GM18505 (cell line): ENCODE measurements around the gene ARHGEF1.

Source experiments
- ATAC-seq: cut with Tn5 transposase; IDR thresholded peaks from one replicate; pipeline ENCODE4 v1.9.1; 2021; ENCODE audit not compliant: unreplicated experiment
- POLR2A ChIP-seq: IDR thresholded peaks from 4 replicates; pipeline ENCODE4 v1.6.1; 2011; ENCODE audit warnings: borderline replicate concordance; ENCODE audit not compliant: insufficient read depth, insufficient read length; ENCODE audit errors: extremely low read depth

ARHGEF1 gene

DNA sequence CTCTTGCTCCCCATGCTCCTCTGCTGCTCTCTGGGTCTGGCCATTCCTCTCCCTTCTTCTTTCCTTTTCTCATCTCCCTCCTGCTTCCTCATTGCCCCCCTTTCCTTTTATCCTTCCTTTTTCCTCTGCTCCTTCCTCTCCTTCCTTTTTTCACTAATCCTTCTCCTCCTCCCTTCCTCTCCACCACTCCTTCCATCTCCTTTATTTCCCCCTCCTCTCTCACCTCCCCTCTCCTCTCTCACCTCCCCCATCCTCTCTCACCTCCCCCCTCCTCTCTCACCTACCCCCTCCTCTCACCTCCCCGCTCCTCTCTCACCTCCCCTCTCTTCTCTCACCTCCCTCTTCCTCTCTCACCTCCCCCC lies 13.6 kb downstream of the ARHGEF1 start:
- TF ChIP-seq POLR2A: no peak
- ATAC-seq: no peak

DNA sequence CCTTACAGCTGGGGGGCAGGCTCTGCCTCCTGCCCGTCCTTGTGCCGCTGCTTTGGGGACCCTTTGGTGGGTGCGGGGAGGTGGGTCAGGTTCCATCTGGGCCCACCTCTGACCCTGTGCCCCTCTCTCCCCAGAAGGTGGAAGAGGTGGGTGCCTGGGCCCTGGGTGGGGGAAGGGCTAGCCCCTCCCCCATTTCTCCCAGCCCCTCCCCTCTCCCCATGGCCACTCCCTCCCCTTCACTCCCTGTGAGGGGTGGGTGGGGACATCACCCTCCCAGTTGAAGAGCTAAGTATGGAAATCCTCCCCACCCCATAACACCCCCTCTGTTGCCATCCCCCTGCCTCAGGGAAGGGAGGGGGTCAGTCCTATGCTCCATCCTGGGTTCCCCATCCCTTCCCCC lies 14.2 kb downstream of the ARHGEF1 start:
- TF ChIP-seq POLR2A: no peak
- no peak for ATAC-seq

- ATAC-seq: no peak
- no peak for TF ChIP-seq POLR2A
These were observed 14.8 kb downstream of the ARHGEF1 start for GRCh38 chr19:41897820-41898219.

DNA sequence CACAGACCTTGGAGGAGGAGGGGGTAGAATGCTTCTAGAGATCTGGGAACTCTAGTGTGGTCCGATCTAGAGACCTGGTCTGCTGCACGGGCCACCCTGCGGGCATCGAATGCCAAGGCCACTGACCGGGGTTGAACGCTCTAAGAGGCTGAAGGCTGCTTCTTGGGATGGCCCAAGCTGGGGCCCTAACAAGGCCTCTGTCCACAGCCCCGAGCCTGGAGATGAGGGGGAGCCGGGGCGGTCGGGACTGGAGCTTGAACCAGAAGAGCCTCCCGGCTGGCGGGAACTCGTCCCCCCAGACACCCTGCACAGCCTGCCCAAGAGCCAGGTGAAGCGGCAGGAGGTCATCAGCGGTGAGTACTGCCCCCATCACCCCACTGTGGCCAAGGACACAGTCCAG lies 15.3 kb downstream of the ARHGEF1 start:
- TF ChIP-seq POLR2A: no peak
- no peak for ATAC-seq

DNA sequence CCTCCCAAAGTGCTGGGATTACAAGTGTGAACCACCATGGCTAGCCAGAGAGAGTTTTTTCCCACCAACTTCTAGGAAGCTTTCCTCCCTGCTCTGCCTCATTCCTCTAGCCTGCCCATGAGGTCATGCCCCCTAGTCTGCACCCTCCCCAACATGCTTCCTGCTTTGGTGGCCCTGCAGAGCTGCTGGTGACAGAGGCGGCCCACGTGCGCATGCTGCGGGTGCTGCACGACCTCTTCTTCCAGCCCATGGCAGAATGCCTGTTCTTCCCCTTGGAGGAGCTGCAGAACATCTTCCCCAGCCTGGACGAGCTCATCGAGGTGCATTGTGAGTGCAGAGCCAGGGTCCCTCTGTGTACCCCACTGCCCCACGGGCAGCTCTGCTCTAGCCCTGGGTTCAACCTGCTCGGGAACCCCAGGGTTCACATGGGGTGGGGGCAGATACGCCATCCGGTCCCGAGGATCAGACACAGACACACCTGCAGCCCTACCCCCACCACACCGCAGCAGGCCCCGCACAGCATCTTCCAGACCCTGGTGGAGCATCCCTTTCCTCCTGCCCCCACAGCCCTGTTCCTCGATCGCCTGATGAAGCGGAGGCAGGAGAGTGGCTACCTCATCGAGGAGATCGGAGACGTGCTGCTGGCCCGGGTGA lies 18.9 kb downstream of the ARHGEF1 start:
- ATAC-seq: no peak
- no peak for TF ChIP-seq POLR2A

DNA sequence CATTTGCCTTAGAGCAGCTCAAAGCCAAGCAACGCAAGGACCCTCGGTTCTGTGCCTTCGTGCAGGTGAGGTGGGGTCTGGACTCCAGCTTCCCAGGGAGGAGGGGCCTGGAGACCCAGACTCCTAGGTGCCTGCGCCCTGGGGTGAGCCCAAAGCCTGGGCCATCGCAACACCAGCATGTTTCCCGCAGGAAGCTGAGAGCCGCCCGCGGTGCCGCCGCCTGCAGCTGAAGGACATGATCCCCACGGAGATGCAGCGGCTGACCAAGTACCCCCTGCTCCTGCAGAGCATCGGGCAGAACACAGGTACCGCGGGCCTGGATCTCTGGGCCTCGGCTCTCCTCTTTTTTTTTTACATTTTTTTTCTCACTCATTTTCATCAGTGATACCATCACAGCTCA lies 19.6 kb downstream of the ARHGEF1 start:
- no peak for TF ChIP-seq POLR2A
- ATAC-seq: no peak

DNA sequence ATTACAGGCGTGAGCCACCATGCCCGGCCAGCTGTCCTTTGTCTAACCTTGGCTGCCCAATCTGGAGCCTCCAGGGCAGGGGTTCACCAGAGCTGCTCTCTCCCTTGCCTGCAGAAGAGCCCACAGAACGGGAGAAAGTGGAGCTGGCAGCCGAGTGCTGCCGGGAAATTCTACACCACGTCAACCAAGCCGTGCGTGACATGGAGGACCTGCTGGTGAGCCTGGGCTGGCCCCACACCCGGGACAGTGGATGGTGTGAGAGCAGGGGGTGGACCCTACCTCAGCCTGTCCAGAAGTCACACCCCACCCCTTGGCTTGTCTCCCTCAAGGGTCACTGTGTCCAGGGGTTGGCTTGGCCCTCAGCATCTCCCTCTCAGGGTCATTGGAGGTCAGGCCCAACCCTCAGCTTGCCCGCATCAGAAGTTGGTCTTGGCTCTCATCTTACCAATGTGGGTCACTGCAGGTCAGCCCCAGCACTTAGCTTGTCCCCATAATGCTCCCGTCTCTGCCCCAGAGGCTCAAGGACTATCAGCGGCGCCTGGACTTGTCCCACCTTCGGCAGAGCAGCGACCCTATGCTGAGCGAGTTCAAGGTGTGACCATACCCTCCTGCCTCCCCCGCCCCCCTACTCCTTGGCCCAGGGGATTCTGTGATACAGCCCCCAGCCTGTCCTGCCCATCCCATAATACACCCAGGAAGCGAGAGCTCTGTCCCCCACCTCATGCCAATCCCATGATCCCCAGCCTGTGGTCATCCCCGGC lies 20.4 kb downstream of the ARHGEF1 start:
- ATAC-seq: no peak
- no peak for TF ChIP-seq POLR2A

- ATAC-seq: no peak
- TF ChIP-seq POLR2A: no peak
These were observed 21.3 kb downstream of the ARHGEF1 start for GRCh38 chr19:41904118-41904870.

- no peak for TF ChIP-seq POLR2A
- no peak for ATAC-seq
These were observed 22.5 kb downstream of the ARHGEF1 start for GRCh38 chr19:41905273-41906002.

GRCh38 chr19:41906271-41906670 lies 23.3 kb downstream of the ARHGEF1 start:
- ATAC-seq: no peak
- TF ChIP-seq POLR2A: no peak

DNA sequence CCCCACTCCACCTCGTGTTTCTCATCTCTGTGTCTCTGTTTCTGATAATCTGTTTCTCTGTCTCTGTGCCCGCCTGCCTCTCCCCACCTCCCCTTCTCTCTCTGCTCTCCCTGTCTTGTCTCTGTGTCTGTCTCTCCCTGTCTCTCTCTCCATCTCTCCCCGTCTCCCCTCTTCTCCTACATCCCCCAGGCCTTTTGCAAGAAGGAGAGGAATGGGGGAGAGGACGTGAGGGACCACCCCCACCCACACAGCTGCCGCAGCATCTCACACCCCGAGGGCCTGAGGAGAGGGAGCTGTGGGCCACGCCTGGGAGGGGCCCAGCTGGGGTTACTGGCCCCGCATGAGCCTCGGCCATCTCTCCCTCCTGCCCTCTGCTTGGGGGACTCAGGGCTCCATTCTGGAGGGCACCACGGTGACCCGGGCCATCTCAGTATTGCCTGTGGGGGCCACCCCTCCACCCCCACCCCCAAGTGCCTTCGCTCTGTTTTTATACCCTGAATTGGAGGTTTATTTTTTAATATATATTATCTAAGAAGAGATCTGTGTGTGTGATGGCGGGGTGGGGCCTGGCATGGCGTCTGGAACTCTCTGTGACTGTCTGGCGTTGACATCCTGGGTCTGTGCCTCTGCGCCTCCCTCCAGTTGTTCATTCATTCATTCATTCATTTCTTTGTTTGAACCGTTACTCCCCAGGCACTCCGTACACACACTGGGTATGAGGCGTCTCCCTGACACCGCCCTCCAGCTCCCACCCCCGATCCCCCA lies 24.1 kb downstream of the ARHGEF1 start:
- no peak for TF ChIP-seq POLR2A
- ATAC-seq: no peak

GRCh38 chr19:41907994-41908615 lies 25.1 kb downstream of the ARHGEF1 start:
- ATAC-seq: no peak

DNA sequence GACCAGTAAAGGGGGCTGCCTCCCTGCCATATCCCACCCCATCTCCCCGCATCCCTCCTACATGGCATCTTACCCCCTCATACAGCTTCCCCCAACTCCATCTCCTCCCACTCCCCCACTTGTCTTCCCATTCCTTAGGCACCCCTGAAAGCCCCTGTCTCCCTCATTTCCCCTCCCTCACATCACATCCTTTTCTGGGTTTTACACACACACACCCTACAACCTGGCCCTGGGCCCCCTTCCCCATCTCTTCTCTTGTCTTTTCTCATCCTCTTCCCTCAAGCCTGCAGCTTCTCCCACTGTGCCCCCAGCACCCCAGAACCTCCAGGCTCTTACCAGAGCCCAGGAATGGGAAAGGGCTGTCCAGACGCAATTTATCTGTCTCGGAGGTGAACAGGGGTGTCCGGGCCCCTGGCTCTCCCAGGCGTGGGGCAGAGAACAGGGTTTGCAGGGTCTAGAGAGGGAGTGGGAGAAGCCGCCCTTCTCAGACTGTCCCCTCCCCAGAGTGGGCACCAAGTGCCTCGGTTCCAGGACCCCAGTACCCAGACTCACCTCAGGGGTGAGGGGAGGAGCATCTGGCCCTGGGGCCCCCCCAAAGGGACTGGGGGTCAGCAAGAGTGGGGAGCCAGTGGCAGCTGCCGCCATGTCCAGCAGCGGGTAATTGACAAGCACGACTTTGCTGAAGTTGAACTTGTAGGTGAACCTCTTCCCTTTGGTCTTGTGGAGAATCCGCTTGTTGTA lies 25.9 kb downstream of the ARHGEF1 start:
- TF ChIP-seq POLR2A: no peak

More at GRCh38 chr19:41907994-41908615, 25.1 kb downstream of the ARHGEF1 start:
- no peak for TF ChIP-seq POLR2A

More for the DNA sequence above, 25.9 kb downstream of the ARHGEF1 start:
- ATAC-seq: no peak
